ENCODE results near the gene EMD.

DNA sequence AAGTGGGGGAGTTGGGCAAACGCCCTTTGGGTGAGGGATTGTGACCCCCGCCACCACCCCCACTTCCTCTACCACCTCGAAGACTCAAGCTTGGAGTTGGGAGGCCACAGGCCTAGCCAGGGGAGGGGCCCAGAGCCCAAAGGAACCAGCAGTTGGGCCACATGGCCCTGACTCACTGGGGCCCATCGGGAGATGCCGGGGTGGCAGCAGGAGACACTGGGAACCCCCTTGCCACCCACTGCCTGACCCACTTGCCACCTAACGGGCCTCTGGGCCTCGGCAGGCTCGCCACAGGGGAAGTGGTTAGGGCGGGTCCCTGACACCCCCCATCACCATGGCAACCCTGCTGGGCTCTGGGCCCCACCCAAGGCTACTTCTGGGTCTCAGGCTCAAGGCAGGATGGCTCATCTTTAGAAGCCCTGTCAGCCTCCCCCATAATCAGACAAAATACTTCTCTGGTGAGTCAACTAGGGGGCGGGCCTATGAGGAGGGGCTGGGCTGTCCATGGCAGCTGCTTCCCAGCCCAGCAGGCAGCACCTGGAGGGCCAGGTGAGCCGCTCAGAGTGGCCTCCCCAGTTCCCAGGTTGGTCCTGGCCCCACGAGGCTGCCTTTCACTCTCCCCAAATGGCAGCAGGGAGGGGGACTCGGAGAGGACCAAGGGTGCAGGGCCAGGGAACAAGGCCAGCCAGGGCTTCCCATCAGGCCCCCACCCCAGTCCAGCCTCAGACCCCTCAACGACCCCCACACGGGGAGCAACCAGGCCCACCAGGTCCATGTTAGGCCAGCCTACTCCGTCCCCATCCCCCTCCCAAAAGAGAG, 10.3 kb upstream of the EMD start:
- TF ChIP-seq, protein P1, sequence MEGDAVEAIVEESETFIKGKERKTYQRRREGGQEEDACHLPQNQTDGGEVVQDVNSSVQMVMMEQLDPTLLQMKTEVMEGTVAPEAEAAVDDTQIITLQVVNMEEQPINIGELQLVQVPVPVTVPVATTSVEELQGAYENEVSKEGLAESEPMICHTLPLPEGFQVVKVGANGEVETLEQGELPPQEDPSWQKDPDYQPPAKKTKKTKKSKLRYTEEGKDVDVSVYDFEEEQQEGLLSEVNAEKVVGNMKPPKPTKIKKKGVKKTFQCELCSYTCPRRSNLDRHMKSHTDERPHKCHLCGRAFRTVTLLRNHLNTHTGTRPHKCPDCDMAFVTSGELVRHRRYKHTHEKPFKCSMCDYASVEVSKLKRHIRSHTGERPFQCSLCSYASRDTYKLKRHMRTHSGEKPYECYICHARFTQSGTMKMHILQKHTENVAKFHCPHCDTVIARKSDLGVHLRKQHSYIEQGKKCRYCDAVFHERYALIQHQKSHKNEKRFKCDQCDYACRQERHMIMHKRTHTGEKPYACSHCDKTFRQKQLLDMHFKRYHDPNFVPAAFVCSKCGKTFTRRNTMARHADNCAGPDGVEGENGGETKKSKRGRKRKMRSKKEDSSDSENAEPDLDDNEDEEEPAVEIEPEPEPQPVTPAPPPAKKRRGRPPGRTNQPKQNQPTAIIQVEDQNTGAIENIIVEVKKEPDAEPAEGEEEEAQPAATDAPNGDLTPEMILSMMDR (conservative IDR thresholded peaks at IDR 0.05; ENCODE audit: low read length): no peak
- no peak for TF ChIP-seq EZH2phosphoT487 (IDR thresholded peaks at IDR 0.05; ENCODE audit: borderline replicate concordance)
